Stimulated activated CD4-positive, alpha-beta T cell treated with anti-CD3 and anti-CD28 coated beads, Interleukin-1b, Interleukin-23, amount 100 ng/mL, for 24 hours (primary cell): ENCODE data around the gene CKS2.

Experiments used
- DNase-seq, 4 experiments: peaks; one replicate each; pipeline ENCODE4 v3.0.0-alpha.2; 2020; ENCODE audit warnings: low read depth in 4 of 4, low spot score in 1 of 4

CKS2 gene

GRCh38 chr9:89346696-89347095, 35.7 kb downstream of the CKS2 start:
- no peak for DNase-seq

GRCh38 chr9:89347651-89348050, 36.7 kb downstream of the CKS2 start:
- DNase-seq: no peak

GRCh38 chr9:89349607-89350006, 38.6 kb downstream of the CKS2 start:
- no peak for DNase-seq

GRCh38 chr9:89350988-89351557, 40.1 kb downstream of the CKS2 start:
- DNase-seq: no peak

- no peak for DNase-seq
These were observed 40.7 kb downstream of the CKS2 start for GRCh38 chr9:89351584-89352300.

GRCh38 chr9:89352451-89352850, 41.5 kb downstream of the CKS2 start:
- no peak for DNase-seq

GRCh38 chr9:89352874-89353649, 42.1 kb downstream of the CKS2 start:
- no peak for DNase-seq

- DNase-seq: no peak
These were observed 43.0 kb downstream of the CKS2 start for GRCh38 chr9:89353989-89354388.

- DNase-seq: no peak
These were observed 43.5 kb downstream of the CKS2 start for GRCh38 chr9:89354471-89354870.

- no peak for DNase-seq
These were observed 45.8 kb downstream of the CKS2 start for GRCh38 chr9:89356782-89357181.

GRCh38 chr9:89357331-89358197, 46.6 kb downstream of the CKS2 start:
- DNase-seq: no peak

- no peak for DNase-seq
These were observed 47.5 kb downstream of the CKS2 start for GRCh38 chr9:89358376-89358916.

- no peak for DNase-seq
These were observed 48.0 kb downstream of the CKS2 start for GRCh38 chr9:89358985-89359384.

- DNase-seq: no peak
These were observed 48.8 kb downstream of the CKS2 start for GRCh38 chr9:89359751-89360261.

- no peak for DNase-seq
These were observed 49.5 kb downstream of the CKS2 start for GRCh38 chr9:89360465-89360864.

GRCh38 chr9:89361031-89361430, 50.0 kb downstream of the CKS2 start:
- DNase-seq: no peak

- no peak for DNase-seq
These were observed 51.0 kb downstream of the CKS2 start for GRCh38 chr9:89361816-89362646.

- no peak for DNase-seq
These were observed 51.8 kb downstream of the CKS2 start for GRCh38 chr9:89362647-89363310.

- no peak for DNase-seq
These were observed 52.3 kb downstream of the CKS2 start for GRCh38 chr9:89363311-89363670.
